ENCODE data around the gene ZDHHC24. TPM values are rescaled to one million over a fixed set of nuclear protein-coding genes. Genes with fewer than 3 reads are reported as not detected.
A peak's percentile ranks its signal among the peaks of the same experiment; 100 is the strongest.

The ZDHHC24 gene
- total RNA-seq, 1 experiment from 2014 or later, result 26.9 TPM

- H3K4me3 Mint-ChIP-seq (ENCODE audit: unreplicated experiment), result no peak overlapping the region
- no peaks in the 10 kb centered on the region; the same call in 1 of the 2 replicates for H3K27me3 ChIP-seq (replicated peaks; ENCODE audit: control insufficient read depth, insufficient read depth, low read length)
- H3K27ac Mint-ChIP-seq (ENCODE audit: unreplicated experiment), result no peak overlapping the region
- no peaks in the 10 kb centered on the region for H3K36me3 Mint-ChIP-seq (ENCODE audit: insufficient read depth, unreplicated experiment)
- H3K9me3 ChIP-seq, result peaks cover 22% of the 10 kb centered on the region
- no peak for DNase-seq
- H3K9me3 Mint-ChIP-seq (ENCODE audit: unreplicated experiment), result peaks cover 24% of the 10 kb centered on the region
- H3K4me1 ChIP-seq, result no peaks in the 10 kb centered on the region
- intact Hi-C loops (cut with micrococcal nuclease; ENCODE audit: unreplicated experiment), result no loop called here
- BruUV-seq (replicated peaks), result no TSS peak
- POLR2A ChIA-PET, result interaction anchor here (0.6 kb wide), 1 partner anchor 89 kb away, joined by 4 read pairs; no protein-coding TSS in a partner anchor
- H3K27me3 Mint-ChIP-seq (ENCODE audit: insufficient read depth, unreplicated experiment), result no peaks in the 10 kb centered on the region
- H3K36me3 ChIP-seq (ENCODE audit: control insufficient read depth, insufficient read depth, low read length), result no peaks in the 10 kb centered on the region
- H3K4me1 Mint-ChIP-seq (ENCODE audit: low read depth, unreplicated experiment), result no peaks in the 10 kb centered on the region
- TF ChIP-seq, protein P1, sequence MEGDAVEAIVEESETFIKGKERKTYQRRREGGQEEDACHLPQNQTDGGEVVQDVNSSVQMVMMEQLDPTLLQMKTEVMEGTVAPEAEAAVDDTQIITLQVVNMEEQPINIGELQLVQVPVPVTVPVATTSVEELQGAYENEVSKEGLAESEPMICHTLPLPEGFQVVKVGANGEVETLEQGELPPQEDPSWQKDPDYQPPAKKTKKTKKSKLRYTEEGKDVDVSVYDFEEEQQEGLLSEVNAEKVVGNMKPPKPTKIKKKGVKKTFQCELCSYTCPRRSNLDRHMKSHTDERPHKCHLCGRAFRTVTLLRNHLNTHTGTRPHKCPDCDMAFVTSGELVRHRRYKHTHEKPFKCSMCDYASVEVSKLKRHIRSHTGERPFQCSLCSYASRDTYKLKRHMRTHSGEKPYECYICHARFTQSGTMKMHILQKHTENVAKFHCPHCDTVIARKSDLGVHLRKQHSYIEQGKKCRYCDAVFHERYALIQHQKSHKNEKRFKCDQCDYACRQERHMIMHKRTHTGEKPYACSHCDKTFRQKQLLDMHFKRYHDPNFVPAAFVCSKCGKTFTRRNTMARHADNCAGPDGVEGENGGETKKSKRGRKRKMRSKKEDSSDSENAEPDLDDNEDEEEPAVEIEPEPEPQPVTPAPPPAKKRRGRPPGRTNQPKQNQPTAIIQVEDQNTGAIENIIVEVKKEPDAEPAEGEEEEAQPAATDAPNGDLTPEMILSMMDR (IDR thresholded peaks at IDR 0.05; ENCODE audit: insufficient read depth in 1 of 2, low read depth in 1 of 2, low read length in 1 of 2, severe bottlenecking in 1 of 2, unreplicated experiment in 1 of 2), result no peak
- CTCF ChIA-PET, result interaction anchor here (0.9 kb wide), 1 partner anchor 12 kb away, joined by 6 read pairs; no protein-coding TSS in a partner anchor
- H3K4me3 ChIP-seq (ENCODE audit: low read depth, low read length), result no peak overlapping the region
These were observed 35.0 kb upstream of the ZDHHC24 start for GRCh38 chr11:66580803-66581202.

- no TSS peak for BruUV-seq (replicated peaks)
- Histone ChIP-seq H3K9me3 (peaks cover 18% of the 10 kb centered on the region), H3K4me1 (no peaks in the 10 kb centered on the region), H3K4me3 (ENCODE audit: low read depth, low read length) (no peak overlapping the region), H3K36me3 (ENCODE audit: control insufficient read depth, insufficient read depth, low read length) (no peaks in the 10 kb centered on the region), H3K27me3 (replicated peaks; ENCODE audit: control insufficient read depth, insufficient read depth, low read length) (no peaks in the 10 kb centered on the region; the same call in 1 of the 2 replicates)
- ChIA-PET POLR2A (no interaction called here), CTCF (interaction anchor here (0.7 to 0.9 kb wide), 2 partner anchors 11 to 99 kb away, joined by 3 to 4 read pairs; partner anchors contain the start of gene CTSF)
- H3K27me3 Mint-ChIP-seq (ENCODE audit: insufficient read depth, unreplicated experiment), result peaks cover 6% of the 10 kb centered on the region
- H3K4me1 Mint-ChIP-seq (ENCODE audit: low read depth, unreplicated experiment), result peaks cover 15% of the 10 kb centered on the region
- H3K9me3 Mint-ChIP-seq (ENCODE audit: unreplicated experiment), result peaks cover 29% of the 10 kb centered on the region
- H3K27ac Mint-ChIP-seq (ENCODE audit: unreplicated experiment), result no peak overlapping the region
- TF ChIP-seq, protein P1 (IDR thresholded peaks at IDR 0.05; ENCODE audit: insufficient read depth in 1 of 2, low read depth in 1 of 2, low read length in 1 of 2, severe bottlenecking in 1 of 2, unreplicated experiment in 1 of 2), result peak; percentile 88 to 95
- H3K4me3 Mint-ChIP-seq (ENCODE audit: unreplicated experiment), result no peak overlapping the region
- no peaks in the 10 kb centered on the region for H3K36me3 Mint-ChIP-seq (ENCODE audit: insufficient read depth, unreplicated experiment)
- intact Hi-C loops (cut with micrococcal nuclease; ENCODE audit: unreplicated experiment), result loop anchor here (1.0 to 5.0 kb wide), 2 partner anchors 99 to 253 kb away; no protein-coding TSS in a partner anchor
- peak; percentile 75 to 85 for DNase-seq
These were observed 33.3 kb upstream of the ZDHHC24 start for GRCh38 chr11:66579017-66579606.

- Histone ChIP-seq H3K4me3 (ENCODE audit: low read depth, low read length) (no peak overlapping the region), H3K27me3 (replicated peaks; ENCODE audit: control insufficient read depth, insufficient read depth, low read length) (no peaks in the 10 kb centered on the region), H3K36me3 (ENCODE audit: control insufficient read depth, insufficient read depth, low read length) (no peaks in the 10 kb centered on the region), H3K4me1 (no peaks in the 10 kb centered on the region), H3K9me3 (no peaks in the 10 kb centered on the region)
- no peaks in the 10 kb centered on the region for H3K36me3 Mint-ChIP-seq (ENCODE audit: insufficient read depth, unreplicated experiment)
- peaks cover 11% of the 10 kb centered on the region for H3K9me3 Mint-ChIP-seq (ENCODE audit: unreplicated experiment)
- peaks cover 6% of the 10 kb centered on the region for H3K27me3 Mint-ChIP-seq (ENCODE audit: insufficient read depth, unreplicated experiment)
- peaks cover 20% of the 10 kb centered on the region for H3K4me1 Mint-ChIP-seq (ENCODE audit: low read depth, unreplicated experiment)
- TF ChIP-seq, protein P1 (IDR thresholded peaks at IDR 0.05; ENCODE audit: insufficient read depth in 1 of 2, low read depth in 1 of 2, low read length in 1 of 2, severe bottlenecking in 1 of 2, unreplicated experiment in 1 of 2), result no peak
- no peak overlapping the region for H3K27ac Mint-ChIP-seq (ENCODE audit: unreplicated experiment)
- intact Hi-C loops (cut with micrococcal nuclease; ENCODE audit: unreplicated experiment), result no loop called here
- BruUV-seq (replicated peaks), result no TSS peak
- DNase-seq, result no peak
- CTCF ChIA-PET, result interaction anchor here (0.7 to 1.0 kb wide), 2 partner anchors 132 to 145 kb away, joined by 4 to 7 read pairs; partner anchors contain the start of gene MRPL11
- no peak overlapping the region for H3K4me3 Mint-ChIP-seq (ENCODE audit: unreplicated experiment)
- POLR2A ChIA-PET, result no interaction called here
These were observed 25.0 kb upstream of the ZDHHC24 start for GRCh38 chr11:66570850-66571180.

All from Caco-2 (cell line).